GM15510 (cell line): ENCODE data around the gene YWHAH.

Experiments used
- POLR2A ChIP-seq: IDR thresholded peaks from 3 replicates; pipeline ENCODE4 v1.6.1; 2011; ENCODE audit warnings: borderline replicate concordance; ENCODE audit not compliant: insufficient read length; ENCODE audit errors: extremely low read depth

The YWHAH gene

DNA sequence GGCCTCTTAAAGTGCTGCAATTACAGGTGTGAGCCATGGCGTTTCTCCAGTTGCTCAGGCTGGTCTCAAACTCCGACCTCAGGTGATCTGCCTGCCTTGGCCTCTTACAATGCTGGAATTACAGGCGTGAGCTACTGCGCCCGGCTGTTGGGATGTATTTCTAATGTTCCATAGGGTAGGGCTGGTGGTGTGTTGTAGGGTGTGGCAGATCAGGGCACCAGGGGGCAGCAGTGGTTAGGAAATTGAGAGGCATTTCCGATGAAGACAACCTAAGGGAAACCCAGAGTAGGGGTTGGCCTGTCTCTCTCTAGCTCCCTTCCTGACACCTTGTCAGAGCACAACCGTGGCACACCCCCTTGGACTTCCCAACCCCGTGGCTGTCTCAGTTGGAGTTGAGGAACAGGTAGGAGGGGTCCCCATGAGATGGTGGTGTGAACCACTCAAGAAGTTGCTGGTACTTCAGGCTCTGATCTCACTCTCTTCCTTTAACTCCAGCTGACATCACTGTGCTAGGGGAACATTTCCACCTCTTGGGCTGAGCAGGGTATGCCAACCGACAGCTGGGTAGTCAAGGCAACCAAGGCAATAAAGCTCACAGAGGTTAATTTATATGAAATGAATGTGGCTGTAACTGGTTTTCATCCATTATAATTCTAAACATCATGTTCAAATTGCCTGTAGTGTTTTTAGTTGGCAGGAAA, 33.0 kb downstream of the YWHAH start:
- no peak for TF ChIP-seq POLR2A

DNA sequence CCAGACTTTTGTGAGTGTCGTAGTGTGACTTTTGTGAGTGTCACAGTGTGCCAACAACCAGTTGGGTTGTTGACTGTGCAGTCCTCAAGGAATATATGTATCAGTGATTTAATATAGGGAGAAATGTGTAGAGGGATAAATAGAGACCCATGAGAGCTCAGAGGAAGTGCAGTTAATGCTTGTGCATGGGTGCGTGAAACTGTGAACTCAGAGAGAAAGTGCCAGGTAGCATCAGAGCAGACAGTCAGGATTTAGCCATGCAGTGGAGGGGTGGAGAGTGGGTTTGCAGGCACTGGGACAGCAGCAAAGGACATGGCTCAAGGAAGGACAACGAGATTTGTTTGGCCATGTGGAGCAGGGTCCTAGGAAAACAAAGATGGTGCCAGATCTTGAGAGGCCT, 33.6 kb downstream of the YWHAH start:
- TF ChIP-seq POLR2A = no peak

DNA sequence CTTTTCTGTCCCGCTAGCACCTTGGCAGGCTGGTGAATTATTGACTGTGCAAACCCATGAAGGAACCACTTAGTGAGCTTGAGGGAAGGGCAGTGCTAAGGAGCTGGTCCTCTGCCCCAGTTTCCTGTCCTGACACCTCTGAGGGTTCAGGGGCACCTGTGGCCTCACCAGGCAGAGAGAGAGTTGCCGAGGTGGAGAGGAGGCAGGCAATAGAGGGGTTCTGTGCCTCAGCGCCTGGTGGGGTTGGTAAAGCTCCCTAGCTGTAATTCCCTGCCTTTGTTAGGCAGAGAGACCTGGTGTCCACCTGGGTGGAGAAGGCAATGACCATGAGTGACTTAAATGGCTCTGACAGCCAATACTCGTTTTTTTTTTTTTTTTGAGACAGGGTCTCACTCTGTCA, 36.3 kb downstream of the YWHAH start:
- no peak for TF ChIP-seq POLR2A

DNA sequence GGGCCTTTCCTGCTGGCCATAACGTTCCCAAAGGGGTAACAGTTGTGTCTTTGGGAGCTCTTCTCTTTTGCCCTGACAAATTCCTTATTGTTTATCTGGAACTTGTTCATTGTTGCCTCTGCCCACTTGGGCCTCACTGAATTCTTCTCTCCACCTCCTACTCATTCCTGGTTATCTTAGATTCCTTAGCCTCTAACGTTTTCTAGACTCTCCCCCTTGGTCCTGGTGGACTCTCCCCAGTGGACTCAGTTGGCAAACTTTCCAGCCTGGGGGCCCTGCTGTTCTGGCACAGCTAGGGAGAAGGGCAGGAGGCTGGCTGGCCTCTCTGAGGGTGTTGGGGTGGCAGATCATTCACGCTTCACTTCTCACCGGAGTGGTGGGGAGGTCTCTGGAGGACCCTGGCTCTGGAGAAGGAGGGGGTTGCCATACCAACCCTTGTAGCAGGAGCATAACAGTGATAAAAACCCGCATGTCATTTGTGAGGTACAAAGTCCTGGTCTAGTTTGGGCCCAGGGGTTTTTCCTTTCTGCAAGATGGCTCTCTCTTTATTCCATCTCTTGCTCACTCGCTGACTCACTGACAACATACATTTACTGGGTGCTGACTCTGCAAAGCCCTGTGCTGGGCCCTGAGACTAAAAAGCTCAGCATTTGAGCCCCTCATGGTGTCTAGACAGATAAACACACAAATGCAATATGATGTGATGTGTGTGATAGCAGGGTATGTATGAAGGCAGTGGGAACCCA, 39.7 kb downstream of the YWHAH start:
- TF ChIP-seq POLR2A = no peak

DNA sequence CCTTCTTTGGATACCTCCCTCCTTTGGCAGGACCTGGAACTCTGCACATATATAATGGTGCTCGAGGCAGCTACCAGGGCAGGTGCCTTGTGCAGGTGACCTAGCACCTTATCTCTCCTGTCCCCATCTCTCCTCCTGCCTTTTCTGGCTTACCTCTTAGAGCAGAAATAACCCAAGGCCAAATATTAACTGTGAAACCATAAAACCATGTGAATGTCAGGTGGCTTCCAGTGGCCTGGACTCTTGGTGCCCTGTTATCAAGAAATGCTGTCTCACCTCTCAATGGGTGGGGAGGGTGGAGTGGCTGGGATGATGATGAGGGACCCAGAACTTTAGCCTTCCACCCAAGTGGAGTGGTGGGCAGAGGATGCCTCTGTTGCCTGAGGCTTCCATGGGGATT, 42.9 kb downstream of the YWHAH start:
- no peak for TF ChIP-seq POLR2A

DNA sequence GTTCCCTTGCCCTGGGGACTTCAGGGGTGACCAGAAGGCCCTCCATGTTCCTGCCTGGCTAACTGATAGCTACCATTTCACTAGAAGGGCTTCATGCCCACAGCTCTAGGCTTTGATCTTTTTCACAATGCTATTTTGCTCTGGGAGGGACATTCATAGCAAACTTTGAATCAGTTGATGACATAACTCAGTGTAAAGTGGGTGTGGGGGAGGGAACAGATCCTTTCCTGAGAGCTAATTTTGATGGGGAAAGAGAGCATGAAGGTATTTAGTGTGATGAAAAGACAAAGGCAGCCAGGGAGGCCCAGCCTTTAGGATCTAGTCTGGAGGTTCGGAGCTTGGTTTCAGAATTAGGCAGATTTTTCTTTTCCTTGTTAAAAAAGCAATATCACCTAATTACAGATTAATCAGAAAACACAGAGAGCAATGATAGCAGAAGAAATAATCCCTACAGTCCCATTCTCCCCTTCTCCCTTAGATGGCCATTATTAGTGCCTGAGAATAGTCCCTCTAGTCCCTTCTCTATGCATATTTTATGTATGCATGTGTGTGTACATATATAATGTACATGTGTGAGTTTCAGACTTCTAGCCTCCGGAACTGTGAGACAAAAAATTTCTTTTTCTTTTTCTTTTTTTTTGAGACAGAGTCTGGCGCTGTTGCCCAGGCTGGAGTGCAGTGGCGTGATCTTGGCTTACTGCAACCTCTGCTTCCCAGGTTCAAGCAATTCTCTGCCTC, 46.9 kb downstream of the YWHAH start:
- TF ChIP-seq POLR2A = no peak

DNA sequence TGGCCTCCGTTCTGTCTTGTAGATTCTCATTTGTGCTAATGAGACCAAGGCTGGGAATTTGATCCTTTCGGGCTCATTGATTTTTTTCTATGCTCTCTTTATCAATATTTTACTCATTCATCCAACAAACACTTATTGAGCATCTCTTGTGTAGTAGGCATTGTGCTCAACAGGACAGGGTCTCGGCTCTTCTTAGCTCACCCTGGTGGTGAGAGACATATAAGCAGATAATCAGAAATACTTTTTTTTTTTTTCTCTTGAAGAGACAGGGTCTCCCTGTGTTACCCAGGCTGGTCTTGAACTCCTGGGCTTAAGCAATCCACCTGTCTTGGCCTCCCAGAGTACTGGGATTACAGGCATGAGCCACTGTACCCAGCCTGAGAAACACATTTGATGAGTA, 50.7 kb downstream of the YWHAH start:
- no peak for TF ChIP-seq POLR2A

DNA sequence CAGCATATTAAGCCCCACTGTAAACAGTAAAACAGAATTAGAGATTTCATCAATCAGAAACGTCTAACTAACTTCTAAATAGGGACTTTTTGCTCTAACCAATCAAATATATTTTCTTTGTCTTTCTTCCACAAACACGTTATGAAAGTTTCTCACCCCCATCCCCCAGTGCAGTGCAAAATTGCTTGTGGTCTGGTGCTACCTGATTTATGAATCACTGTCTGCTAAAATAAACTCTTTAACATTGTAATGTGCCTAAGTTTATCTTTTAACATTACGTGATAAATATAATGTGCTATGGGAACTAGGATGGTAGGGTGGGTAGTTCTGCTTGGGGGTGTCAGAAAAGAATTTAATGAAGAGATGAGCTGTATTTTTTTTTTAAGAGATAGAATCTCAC, 51.5 kb downstream of the YWHAH start:
- TF ChIP-seq POLR2A = no peak

DNA sequence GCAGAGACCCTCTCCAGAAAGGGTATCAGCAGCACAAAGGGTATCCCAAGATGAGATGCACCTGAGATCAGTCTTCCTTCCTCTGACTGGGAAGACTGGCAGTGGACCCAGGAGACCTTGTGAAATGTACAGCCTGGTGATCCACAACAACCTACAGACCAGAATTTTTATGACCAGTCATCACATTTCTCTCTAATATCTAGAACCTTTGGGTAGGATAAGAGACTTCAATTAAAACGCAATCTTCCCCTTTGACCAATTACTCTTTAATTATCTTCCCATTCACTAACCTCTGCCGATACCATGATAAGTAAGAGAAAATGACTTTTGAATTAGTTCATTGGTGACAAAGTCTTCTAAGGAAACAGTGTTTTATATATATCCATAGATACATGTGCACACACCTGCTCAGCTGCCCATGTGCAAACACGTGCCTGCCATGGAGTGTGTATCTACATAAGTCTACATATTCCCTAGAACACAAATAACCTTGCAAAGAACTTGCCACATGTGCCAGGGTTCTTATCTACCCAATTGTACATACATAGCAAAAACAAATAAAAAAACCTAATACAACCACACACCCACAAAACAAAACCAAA, 54.5 kb downstream of the YWHAH start:
- no peak for TF ChIP-seq POLR2A

DNA sequence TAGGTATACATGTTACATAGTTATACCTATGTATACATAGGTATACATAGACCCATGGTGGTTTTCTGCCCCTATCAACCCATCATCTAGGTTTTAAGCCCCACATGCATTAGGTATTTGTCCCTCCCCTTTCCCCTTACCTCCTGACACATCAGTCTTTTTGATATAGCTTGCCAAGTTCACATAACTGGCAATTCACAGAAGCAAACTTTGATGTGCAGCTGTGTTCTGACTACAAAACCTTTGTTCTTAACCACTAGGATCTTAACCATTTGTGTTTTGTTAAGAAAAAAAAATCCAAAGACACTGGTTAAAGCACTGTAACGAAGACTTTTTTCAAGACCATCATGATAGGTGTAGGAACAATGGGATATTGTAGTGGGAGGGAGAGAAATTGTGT, 55.8 kb downstream of the YWHAH start:
- TF ChIP-seq POLR2A = no peak

DNA sequence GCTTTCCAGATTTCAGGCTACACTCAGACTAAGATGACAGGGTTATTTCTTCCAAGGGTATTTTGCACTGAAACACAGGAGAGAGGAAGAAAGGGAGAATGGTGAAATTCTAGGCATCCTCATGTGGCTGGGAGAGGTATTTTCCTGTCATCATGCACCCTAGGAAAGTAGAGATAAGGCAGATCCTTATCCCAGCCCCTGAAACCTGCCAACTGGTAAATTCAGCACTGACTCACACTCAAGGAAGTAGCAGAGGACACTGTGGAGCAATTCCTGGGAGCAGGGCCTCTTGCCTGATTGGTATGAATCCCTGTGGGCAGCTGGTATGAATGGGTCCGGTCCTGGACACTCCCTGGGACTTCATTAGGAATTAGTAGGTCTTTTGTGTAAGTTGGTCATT, 61.1 kb downstream of the YWHAH start:
- no peak for TF ChIP-seq POLR2A
